ENCODE measurements around the gene PLCL1. TPM values are rescaled to one million over a fixed set of nuclear protein-coding genes. Genes with fewer than 3 reads are reported as not detected.

The PLCL1 gene
- total RNA-seq, 1 experiment from 2014 or later = 0.07 TPM

GRCh38 chr2:197777823-197778407, 26.5 kb upstream of the PLCL1 start:
- no peaks in the 10 kb centered on the region for H3K36me3 Mint-ChIP-seq (ENCODE audit: insufficient read depth, unreplicated experiment)
- peak; percentile 62 for TF ChIP-seq CTCF (IDR thresholded peaks at IDR 0.05; ENCODE audit: unreplicated experiment)
- intact Hi-C loops (cut with micrococcal nuclease; ENCODE audit: unreplicated experiment) = loop anchor here (1.0 to 2.0 kb wide), 3 partner anchors 71 to 587 kb away; no protein-coding TSS in a partner anchor
- H3K27me3 Mint-ChIP-seq (ENCODE audit: unreplicated experiment) = no peaks in the 10 kb centered on the region
- H3K4me3 Mint-ChIP-seq (ENCODE audit: low read depth, unreplicated experiment) = no peak overlapping the region
- no peaks in the 10 kb centered on the region for H3K9me3 Mint-ChIP-seq (ENCODE audit: low read depth, unreplicated experiment)
- no peaks in the 10 kb centered on the region for H3K4me1 Mint-ChIP-seq (ENCODE audit: low read depth, unreplicated experiment)
- H3K27ac Mint-ChIP-seq (ENCODE audit: unreplicated experiment) = no peak overlapping the region
- peak; percentile 45 for DNase-seq
- CTCF ChIA-PET = no interaction called here
- BruUV-seq (replicated peaks) = no TSS peak

- no peak for DNase-seq
- H3K27ac Mint-ChIP-seq (ENCODE audit: unreplicated experiment) = no peak overlapping the region
- no peaks in the 10 kb centered on the region for H3K4me1 Mint-ChIP-seq (ENCODE audit: low read depth, unreplicated experiment)
- H3K27me3 Mint-ChIP-seq (ENCODE audit: unreplicated experiment) = no peaks in the 10 kb centered on the region
- CTCF ChIA-PET = no interaction called here
- H3K36me3 Mint-ChIP-seq (ENCODE audit: insufficient read depth, unreplicated experiment) = no peaks in the 10 kb centered on the region
- intact Hi-C loops (cut with micrococcal nuclease; ENCODE audit: unreplicated experiment) = loop anchor here (1.0 kb wide), 1 partner anchor 279 kb away; the partner anchor contains the start of gene HSPE1
- BruUV-seq (replicated peaks) = no TSS peak
- H3K4me3 Mint-ChIP-seq (ENCODE audit: low read depth, unreplicated experiment) = no peak overlapping the region
- no peaks in the 10 kb centered on the region for H3K9me3 Mint-ChIP-seq (ENCODE audit: low read depth, unreplicated experiment)
- no peak for TF ChIP-seq CTCF (IDR thresholded peaks at IDR 0.05; ENCODE audit: unreplicated experiment)
These were observed 25.1 kb upstream of the PLCL1 start for GRCh38 chr2:197779261-197779660.

GRCh38 chr2:197782126-197782525, 22.3 kb upstream of the PLCL1 start:
- no TSS peak for BruUV-seq (replicated peaks)
- TF ChIP-seq CTCF (IDR thresholded peaks at IDR 0.05; ENCODE audit: unreplicated experiment) = no peak
- DNase-seq = no peak
- intact Hi-C loops (cut with micrococcal nuclease; ENCODE audit: unreplicated experiment) = no loop called here
- CTCF ChIA-PET = interaction anchor here (0.8 kb wide), 1 partner anchor 282 kb away, joined by 12 read pairs; the partner anchor contains the start of genes HSPD1 and HSPE1
- H3K36me3 Mint-ChIP-seq (ENCODE audit: insufficient read depth, unreplicated experiment) = peaks cover 10% of the 10 kb centered on the region
- H3K27me3 Mint-ChIP-seq (ENCODE audit: unreplicated experiment) = no peaks in the 10 kb centered on the region
- H3K4me1 Mint-ChIP-seq (ENCODE audit: low read depth, unreplicated experiment) = no peaks in the 10 kb centered on the region
- no peak overlapping the region for H3K4me3 Mint-ChIP-seq (ENCODE audit: low read depth, unreplicated experiment)
- H3K9me3 Mint-ChIP-seq (ENCODE audit: low read depth, unreplicated experiment) = no peaks in the 10 kb centered on the region
- no peak overlapping the region for H3K27ac Mint-ChIP-seq (ENCODE audit: unreplicated experiment)

- H3K4me3 Mint-ChIP-seq (ENCODE audit: low read depth, unreplicated experiment) = peak within 1 kb of the TSS; percentile 64
- no TSS peak for BruUV-seq (replicated peaks)
- TF ChIP-seq CTCF (IDR thresholded peaks at IDR 0.05; ENCODE audit: unreplicated experiment) = no peak
- H3K4me1 Mint-ChIP-seq (ENCODE audit: low read depth, unreplicated experiment) = no peaks in the 10 kb centered on the region
- peaks cover 12% of the 10 kb centered on the region for H3K27me3 Mint-ChIP-seq (ENCODE audit: unreplicated experiment)
- CTCF ChIA-PET = no interaction called here
- intact Hi-C loops (cut with micrococcal nuclease; ENCODE audit: unreplicated experiment) = no loop called here
- H3K9me3 Mint-ChIP-seq (ENCODE audit: low read depth, unreplicated experiment) = no peaks in the 10 kb centered on the region
- H3K27ac Mint-ChIP-seq (ENCODE audit: unreplicated experiment) = no peak within 1 kb of the TSS
- peaks cover 10% of the 10 kb centered on the region for H3K36me3 Mint-ChIP-seq (ENCODE audit: insufficient read depth, unreplicated experiment)
- DNase-seq = no peak
These were observed 19.1 kb upstream of the PLCL1 start, which contains the start of gene BOLL for GRCh38 chr2:197784956-197785941. Gene BOLL (minus strand): TSS chr2:197785319. CDS start chr2:197781850, 3,469 bp downstream.

Data from Calu3 (cell line).